ENCODE measurements around the gene COA1.

DNA sequence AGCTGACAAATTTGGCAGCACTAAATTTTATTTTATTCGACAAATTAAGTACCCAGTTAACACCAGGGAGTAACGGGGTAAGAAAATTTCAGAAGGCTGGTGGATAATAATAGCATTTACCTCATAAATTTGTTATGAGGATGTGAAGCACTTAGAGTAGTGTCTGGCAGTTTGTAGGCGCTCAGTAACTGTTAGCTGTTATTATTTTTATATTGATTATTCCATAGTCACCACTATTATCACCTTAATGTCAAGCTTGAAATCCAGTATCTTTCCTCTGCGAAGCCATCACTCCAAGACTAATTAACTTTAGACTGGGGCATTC is 563 bp upstream of the COA1 start:
- TF ChIP-seq, protein P1, sequence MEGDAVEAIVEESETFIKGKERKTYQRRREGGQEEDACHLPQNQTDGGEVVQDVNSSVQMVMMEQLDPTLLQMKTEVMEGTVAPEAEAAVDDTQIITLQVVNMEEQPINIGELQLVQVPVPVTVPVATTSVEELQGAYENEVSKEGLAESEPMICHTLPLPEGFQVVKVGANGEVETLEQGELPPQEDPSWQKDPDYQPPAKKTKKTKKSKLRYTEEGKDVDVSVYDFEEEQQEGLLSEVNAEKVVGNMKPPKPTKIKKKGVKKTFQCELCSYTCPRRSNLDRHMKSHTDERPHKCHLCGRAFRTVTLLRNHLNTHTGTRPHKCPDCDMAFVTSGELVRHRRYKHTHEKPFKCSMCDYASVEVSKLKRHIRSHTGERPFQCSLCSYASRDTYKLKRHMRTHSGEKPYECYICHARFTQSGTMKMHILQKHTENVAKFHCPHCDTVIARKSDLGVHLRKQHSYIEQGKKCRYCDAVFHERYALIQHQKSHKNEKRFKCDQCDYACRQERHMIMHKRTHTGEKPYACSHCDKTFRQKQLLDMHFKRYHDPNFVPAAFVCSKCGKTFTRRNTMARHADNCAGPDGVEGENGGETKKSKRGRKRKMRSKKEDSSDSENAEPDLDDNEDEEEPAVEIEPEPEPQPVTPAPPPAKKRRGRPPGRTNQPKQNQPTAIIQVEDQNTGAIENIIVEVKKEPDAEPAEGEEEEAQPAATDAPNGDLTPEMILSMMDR (IDR thresholded peaks at IDR 0.05) = no peak
- TF ChIP-seq POLR2A (IDR thresholded peaks at IDR 0.05) = no peak

Measured in gastroesophageal sphincter (tissue), 3 donors.